Tibial nerve (tissue), 4 donors: ENCODE measurements around the gene LCLAT1. TPM values are rescaled to one million over a fixed set of nuclear protein-coding genes. Genes with fewer than 3 reads are reported as not detected.

ENCODE experiments used
- DNase-seq, 2 donors: peaks; one replicate each; pipeline ENCODE4 v3.0.0-alpha.2; 2019; ENCODE audit warnings: low spot score in 2 of 2
- H3K27ac ChIP-seq, 4 donors: fragments of 200-600 bp; sonication (generic) in 3 of 4; one replicate each; pipeline ENCODE4 v1.5.1; 2017 to 2019; ENCODE audit warnings: mild to moderate bottlenecking in 1 of 4
- H3K27me3 ChIP-seq, 2 donors: fragments of 200-600 bp; sonication (generic) in 1 of 2; one replicate each; pipeline versions ENCODE4 v1.5.1 to v1.6.0; 2017 to 2019
- H3K36me3 ChIP-seq, 3 donors: fragments of 200-600 bp; sonication (generic); one replicate each; pipeline ENCODE4 v1.5.1; 2018 to 2019
- H3K4me1 ChIP-seq, 4 donors: fragments of 200-600 bp; sonication (generic) in 3 of 4; one replicate each; pipeline ENCODE4 v1.5.1; 2017 to 2019
- H3K4me3 ChIP-seq, 4 donors: fragments of 200-600 bp; sonication (generic) in 3 of 4; one replicate each; pipeline ENCODE4 v1.5.1; 2017 to 2019; ENCODE audit warnings: mild to moderate bottlenecking in 1 of 4, moderate library complexity in 1 of 4
- H3K9me3 ChIP-seq, 4 donors: fragments of 200-600 bp; sonication (generic) in 3 of 4; one replicate each; pipeline ENCODE4 v1.5.1; 2017 to 2019
- EP300 ChIP-seq, 2 donors: sonication (generic); formaldehyde crosslinking; IDR thresholded peaks; one replicate each; pipeline ENCODE4 v1.6.1; 2017; ENCODE audit warnings: antibody characterized with exemption in 2 of 2, mild to moderate bottlenecking in 1 of 2
- POLR2A ChIP-seq, 2 donors: fragments of 450-650 bp; IDR thresholded peaks; one replicate each; pipeline ENCODE4 v1.6.1; 2017; ENCODE audit warnings: antibody characterized with exemption in 2 of 2, mild to moderate bottlenecking in 2 of 2, moderate library complexity in 2 of 2
- whole genome bisulfite sequencing, 2 donors: methylation state at CpG; one replicate each; pipeline ENCODE4 v1.1.5; 2018; 5-methylcytosine and 5-hydroxymethylcytosine counted together
- total RNA-seq, 4 donors: library from RNA; depleted of rRNA; stranded (reverse); fragments of >200 nt; gene quantifications; one replicate each; pipeline ENCODE4 v1.1.0, GENCODE V29; 2016
- TF ChIP-seq, protein P1 (sequence below), 5 experiments: fragments of 200-600 bp in 3 of 5; fragments of 450-650 bp in 2 of 5; sonication (generic) in 3 of 5; IDR thresholded peaks; one replicate each; pipeline ENCODE4 v1.5.1; 2016 to 2019; ENCODE audit warnings: antibody characterized with exemption in 5 of 5, mild to moderate bottlenecking in 3 of 5, moderate library complexity in 2 of 5

LCLAT1 gene
- total RNA-seq, 4 donors from 2014 or later = 8.4 to 15.9 (median 11.8) TPM

DNA sequence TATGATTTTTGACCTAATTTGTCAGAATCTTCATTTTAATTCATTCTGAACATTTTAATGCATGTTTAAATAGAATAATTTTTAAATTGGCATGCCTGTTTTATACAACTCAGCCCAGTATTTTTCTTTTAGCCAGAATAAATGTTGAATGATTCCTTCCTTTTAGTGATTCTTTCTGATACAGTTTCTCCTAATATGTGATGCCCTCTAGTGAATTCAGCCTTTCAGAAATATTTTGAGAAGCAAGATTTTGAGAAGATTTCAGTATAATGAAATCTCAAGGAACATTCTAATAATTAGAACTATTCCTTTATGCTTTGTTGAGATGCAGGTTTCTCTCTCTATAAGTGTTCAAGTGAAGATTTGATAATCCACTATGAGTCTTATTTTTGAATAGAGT is 28.5 kb downstream of the LCLAT1 start:
- Histone ChIP-seq H3K27me3 (no peaks in the 10 kb centered on the region), H3K27ac (no peak overlapping the region), H3K9me3 (no peaks in the 10 kb centered on the region), H3K4me1 (peaks cover 0 to 8% (median 0%) of the 10 kb centered on the region in 4 donors), H3K4me3 (no peak overlapping the region), H3K36me3 (no peaks in the 10 kb centered on the region)
- DNase-seq = no peak
- TF ChIP-seq, protein P1, sequence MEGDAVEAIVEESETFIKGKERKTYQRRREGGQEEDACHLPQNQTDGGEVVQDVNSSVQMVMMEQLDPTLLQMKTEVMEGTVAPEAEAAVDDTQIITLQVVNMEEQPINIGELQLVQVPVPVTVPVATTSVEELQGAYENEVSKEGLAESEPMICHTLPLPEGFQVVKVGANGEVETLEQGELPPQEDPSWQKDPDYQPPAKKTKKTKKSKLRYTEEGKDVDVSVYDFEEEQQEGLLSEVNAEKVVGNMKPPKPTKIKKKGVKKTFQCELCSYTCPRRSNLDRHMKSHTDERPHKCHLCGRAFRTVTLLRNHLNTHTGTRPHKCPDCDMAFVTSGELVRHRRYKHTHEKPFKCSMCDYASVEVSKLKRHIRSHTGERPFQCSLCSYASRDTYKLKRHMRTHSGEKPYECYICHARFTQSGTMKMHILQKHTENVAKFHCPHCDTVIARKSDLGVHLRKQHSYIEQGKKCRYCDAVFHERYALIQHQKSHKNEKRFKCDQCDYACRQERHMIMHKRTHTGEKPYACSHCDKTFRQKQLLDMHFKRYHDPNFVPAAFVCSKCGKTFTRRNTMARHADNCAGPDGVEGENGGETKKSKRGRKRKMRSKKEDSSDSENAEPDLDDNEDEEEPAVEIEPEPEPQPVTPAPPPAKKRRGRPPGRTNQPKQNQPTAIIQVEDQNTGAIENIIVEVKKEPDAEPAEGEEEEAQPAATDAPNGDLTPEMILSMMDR (IDR thresholded peaks at IDR 0.05) = peak in 1 of 5 experiments; percentile 13
- TF ChIP-seq POLR2A (IDR thresholded peaks at IDR 0.05) (no peak), EP300 (IDR thresholded peaks at IDR 0.05) (no peak)

DNA sequence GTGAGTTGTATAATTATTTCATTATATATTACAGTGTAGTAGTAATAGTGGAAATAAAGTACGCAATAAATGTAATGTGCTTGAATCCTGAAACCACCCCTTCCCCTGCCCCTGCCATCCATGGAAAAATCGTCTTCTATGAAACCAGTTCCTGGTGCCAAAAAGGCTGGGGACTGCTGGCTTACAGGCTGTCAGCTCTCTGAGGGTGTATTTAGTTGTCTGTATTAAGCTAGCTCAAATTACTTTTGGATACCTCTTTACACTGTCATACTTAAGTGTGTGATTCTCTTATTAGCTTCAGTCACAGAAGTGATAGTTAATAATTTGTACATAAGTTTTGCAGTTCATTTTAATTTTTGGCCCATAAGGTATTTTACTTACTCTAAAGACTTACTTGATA is 29.6 kb downstream of the LCLAT1 start:
- 88 to 91% methylated on average over 2 of the region's 2 CpGs for WGBS, 2 donors
- Histone ChIP-seq H3K4me1 (peaks cover 0 to 8% (median 0%) of the 10 kb centered on the region in 4 donors), H3K4me3 (no peak overlapping the region), H3K27me3 (no peaks in the 10 kb centered on the region), H3K9me3 (no peaks in the 10 kb centered on the region), H3K36me3 (no peaks in the 10 kb centered on the region), H3K27ac (no peak overlapping the region)
- DNase-seq = no peak
- TF ChIP-seq EP300 (IDR thresholded peaks at IDR 0.05) = no peak

GRCh38 chr2:30480703-30481322 is 33.8 kb downstream of the LCLAT1 start:
- Histone ChIP-seq H3K9me3 (no peaks in the 10 kb centered on the region), H3K27me3 (no peaks in the 10 kb centered on the region), H3K4me1 (no peaks in the 10 kb centered on the region), H3K36me3 (no peaks in the 10 kb centered on the region), H3K27ac (no peak overlapping the region), H3K4me3 (no peak overlapping the region)
- no peak for DNase-seq
- WGBS, 2 donors = 85 to 89% methylated on average over 6 of the region's 6 CpGs
- TF ChIP-seq POLR2A (IDR thresholded peaks at IDR 0.05) (no peak), EP300 (IDR thresholded peaks at IDR 0.05) (no peak)
- TF ChIP-seq, protein P1 (IDR thresholded peaks at IDR 0.05) = no peak

DNA sequence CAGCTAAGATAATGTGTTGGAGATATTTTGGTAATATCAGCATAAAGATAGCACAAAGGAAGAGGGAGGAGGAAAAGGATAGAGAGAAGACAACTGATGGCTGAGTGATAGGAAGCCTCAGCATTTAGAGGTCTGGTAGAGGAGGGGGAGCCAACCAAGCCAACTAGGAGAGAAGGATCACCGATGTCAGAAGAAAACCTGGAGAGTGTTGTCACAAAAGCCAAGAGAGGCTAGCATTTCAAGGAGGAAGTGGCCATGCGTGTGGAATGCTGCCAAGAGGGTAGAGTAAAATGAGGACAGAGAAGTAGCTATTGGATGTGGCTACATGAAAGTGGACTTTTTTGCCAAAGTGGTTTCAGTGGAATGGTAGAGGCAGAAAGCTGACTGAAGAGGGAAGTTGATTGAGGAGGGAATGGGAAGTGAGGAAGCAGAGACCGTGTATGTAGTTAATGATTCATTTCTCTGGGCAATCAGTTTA is 34.3 kb downstream of the LCLAT1 start:
- DNase-seq = peak in 1 of 2 donors; percentile 24
- 71 to 78% methylated on average over 3 of the region's 3 CpGs for WGBS, 2 donors
- no peaks in the 10 kb centered on the region for H3K9me3 ChIP-seq
- TF ChIP-seq, protein P1 (IDR thresholded peaks at IDR 0.05) = no peak
- TF ChIP-seq EP300 (IDR thresholded peaks at IDR 0.05) (peak in 1 of 2 donors; percentile 47), POLR2A (IDR thresholded peaks at IDR 0.05) (no peak)
- no peak overlapping the region for H3K27ac ChIP-seq
- H3K4me3 ChIP-seq = no peak overlapping the region
- no peaks in the 10 kb centered on the region for H3K4me1 ChIP-seq
- H3K27me3 ChIP-seq = no peaks in the 10 kb centered on the region
- H3K36me3 ChIP-seq = no peaks in the 10 kb centered on the region

- Histone ChIP-seq H3K4me3 (no peak overlapping the region), H3K9me3 (no peaks in the 10 kb centered on the region), H3K36me3 (no peaks in the 10 kb centered on the region), H3K4me1 (no peaks in the 10 kb centered on the region), H3K27ac (no peak overlapping the region), H3K27me3 (no peaks in the 10 kb centered on the region)
- no peak for DNase-seq
- no peak for TF ChIP-seq POLR2A (IDR thresholded peaks at IDR 0.05)
- TF ChIP-seq, protein P1 (IDR thresholded peaks at IDR 0.05) = no peak
- no peak for TF ChIP-seq EP300 (IDR thresholded peaks at IDR 0.05)
Observed at GRCh38 chr2:30482011-30482410, 35.0 kb downstream of the LCLAT1 start.
